CD4-positive, alpha-beta T cell treated with Interleukin-12 subunit alpha and Interleukin-12 subunit beta, for 1 hour (primary cell): Measurements from ENCODE around the gene MAN1C1.
A peak's percentile ranks its signal among the peaks of the same experiment; 100 is the strongest.
"Not testable (repeated sequence)": the region's sequence is repeated elsewhere in the genome, so short reads cannot be mapped to it uniquely, and the experiment has no call there.

Source experiments
- DNase-seq: peaks from one replicate; pipeline ENCODE4 v3.0.0-alpha.2; 2020

MAN1C1 gene

DNA sequence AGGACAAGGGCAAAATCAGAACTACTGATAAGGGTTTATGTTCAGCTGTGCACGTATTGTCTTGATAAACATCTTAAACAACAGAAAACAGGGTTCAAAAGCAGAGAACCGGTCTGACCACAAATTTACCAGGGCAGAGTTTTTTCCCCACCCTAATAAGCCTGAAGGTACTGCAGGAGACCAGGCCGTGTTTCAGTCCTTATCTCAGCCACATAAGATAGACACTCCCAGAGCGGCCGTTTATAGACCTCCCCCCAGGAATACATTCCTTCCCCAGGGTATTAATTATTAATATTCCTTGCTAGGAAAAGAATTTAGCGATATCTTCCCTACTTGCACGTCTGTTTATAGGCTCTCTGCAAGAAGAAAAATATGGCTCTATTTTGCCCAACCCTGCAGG, 19.6 kb downstream of the MAN1C1 start:
- not testable (repeated sequence) for DNase-seq

DNA sequence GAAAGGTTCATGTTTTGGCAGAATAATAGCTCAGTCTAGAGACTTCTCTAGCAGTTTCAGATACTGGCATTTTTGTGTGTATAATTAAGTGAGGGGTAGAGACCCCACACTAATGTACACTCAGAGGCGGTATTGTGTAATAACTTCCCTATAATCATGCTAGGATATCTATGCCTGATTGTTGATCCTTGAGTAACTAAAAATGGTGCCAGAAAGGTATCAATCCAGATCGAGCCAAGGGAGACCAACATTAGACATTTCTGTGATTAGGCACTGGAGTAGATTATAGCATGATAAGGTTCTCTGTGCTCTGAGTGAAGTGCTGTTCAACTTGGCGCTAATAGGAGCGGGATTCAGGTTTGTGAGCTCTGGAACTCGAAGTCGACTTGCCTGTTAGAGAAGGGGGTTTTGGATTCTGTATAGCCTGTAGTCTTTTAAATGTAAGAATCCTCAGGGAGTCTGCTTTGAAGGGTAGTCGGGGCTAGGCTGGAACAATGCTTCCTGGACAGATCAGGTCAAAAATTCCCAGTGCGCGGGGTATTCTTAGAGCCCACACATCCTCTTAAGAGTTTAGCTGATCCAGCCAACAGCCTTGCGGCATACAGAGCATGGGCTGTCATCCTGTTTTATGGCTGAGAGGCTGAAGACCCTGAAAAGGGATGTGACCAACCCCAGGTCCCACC, 24.2 kb downstream of the MAN1C1 start:
- no peak for DNase-seq

DNA sequence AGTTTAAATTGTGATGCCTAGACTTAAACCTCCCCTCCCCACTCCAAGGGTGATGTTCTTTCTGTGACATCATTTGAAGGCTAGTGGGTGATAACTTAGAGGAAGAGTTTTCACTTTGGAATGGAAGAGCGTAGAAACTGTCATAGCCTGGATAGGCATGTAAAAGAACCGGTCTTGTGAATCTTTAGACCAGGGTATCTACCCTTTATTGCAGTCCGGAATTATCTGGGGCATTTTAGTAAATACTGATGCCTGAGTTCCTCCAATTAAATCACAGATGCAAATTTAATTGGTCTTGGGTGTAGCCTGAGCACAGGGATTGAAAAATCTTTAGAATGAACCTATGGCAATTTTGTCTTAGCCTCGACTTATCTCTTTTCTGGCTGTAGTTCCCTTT, 24.7 kb downstream of the MAN1C1 start:
- no peak for DNase-seq

DNA sequence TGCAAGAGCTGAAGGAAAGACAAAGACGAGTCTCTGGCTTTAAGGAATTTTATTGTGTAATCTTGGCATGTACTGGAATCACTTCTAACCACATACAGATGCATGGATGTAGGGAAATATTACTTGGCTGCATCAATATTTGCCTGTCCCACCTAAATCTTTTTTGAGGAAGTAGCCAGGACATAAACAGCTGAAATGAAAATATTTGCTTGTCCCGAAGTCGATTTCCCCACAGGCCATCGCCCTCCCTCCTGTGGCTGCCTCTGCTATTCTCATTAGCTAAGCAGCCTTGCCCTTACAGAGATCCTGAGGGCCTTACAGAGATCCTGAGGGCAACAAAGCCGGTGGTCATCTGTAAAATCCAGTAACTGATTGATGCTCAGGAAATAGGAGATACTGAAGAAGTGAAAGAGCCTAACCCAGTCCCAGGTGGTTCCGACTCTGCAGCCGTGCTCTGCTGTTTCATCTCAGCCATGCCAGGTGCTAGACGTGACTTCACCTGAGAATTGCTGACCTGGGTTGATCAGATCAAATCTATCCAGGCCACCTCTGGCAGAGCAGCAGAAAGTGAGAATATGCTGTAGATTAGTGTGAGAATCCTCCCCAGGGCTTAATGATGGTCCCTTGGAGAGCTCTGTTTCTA, 25.5 kb downstream of the MAN1C1 start:
- DNase-seq: peak; percentile 44

DNA sequence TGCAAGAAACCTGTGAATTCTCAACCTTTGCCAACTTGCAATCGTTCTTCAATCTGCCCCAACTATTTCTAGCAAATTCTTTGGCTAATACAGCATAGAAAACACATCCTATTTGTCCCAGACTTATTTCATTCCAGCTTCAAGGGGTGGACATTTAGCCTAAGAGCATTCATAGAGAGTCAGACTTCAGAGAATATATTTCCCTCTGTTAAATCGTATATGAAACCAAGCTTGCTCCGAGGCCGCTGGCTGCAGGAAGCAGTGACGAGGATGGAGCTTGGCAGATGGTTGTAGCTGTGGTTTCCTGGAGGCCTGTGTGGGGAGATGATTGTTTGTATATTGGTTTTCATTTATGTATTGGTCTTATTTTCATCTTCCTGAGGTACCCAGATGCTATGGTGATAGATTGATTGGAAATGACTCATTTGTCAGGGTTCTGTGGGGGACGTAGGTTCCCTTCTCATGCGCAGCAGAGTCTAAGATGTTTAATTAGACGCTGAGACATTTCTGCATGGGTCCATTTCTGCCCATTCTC, 26.1 kb downstream of the MAN1C1 start:
- peak; percentile 80 for DNase-seq

DNA sequence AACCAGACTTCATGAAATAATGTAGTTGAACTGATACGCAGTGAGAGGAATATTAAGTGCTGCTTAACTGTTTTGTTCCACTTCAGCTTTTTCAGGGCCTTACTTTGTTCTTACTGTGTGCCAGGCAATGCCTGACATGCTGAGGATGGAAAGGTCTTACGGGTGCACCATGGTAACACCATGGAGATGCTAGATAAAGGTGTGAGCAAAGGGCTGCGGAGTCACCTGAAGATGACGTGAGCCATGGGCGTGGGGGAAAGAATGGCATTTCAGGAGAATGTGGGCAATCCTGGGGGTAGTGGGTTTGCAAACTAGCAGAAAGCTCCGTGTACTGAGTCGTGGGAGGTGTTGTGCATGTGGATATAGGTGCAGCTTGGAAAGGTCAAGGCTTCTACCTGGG, 27.3 kb downstream of the MAN1C1 start:
- DNase-seq: no peak

DNA sequence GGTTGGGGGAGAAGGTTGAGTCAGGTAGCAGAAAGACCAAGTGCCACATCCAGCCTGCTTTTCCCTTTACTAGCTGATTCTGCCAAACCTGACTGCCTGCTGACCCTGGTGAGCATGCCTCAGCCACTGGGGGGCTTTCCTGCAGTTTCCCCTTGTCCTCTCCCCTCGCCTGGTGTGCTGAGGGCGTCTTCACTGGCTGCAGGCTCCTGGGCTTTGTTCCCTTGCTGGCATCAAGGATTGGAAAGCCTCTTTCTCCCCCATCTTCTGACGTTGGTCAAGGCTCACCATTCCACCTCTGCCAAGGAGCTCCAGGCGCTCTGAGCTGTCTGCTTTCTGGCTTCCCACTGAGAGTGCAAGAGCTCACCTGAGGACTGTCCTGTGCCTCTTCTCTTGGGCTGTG, 28.4 kb downstream of the MAN1C1 start:
- DNase-seq: no peak

DNA sequence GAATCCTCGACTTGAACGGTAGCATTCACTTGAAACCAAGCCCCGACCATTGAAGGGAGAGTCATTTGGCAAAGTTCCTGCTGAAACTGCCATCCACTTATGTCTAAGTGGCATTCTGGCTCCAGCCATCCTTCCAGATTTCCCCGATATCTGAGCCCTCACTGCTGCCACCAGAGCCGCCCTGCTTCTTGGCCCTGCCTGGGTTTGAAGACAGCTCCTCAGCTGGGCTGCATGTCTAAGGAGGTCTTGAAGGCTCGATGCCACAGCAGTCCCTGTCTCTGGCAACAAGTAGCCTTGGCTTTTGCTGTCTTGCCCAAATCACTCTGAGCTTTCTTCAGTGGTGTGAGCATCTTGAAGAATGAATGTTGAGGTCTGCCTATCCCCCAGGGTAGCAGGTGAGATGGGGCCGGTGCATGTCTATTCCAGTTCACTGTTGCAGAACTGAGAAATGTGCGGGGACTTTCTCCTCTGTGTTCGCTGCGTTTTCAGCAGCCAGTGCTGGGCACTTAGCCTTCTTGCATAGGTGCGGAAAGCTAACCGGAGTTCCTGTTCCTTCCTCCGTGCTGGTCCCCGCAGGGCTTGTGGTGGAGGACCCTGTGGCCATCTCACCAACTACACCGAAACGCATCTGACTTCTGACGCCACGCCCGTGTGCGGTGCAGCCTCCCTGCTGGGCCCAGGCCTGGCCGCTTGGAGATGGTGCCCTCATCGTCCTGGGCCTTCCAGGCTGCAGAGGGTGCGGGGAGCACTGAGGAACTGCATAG, 29.2 kb downstream of the MAN1C1 start:
- DNase-seq: no peak

DNA sequence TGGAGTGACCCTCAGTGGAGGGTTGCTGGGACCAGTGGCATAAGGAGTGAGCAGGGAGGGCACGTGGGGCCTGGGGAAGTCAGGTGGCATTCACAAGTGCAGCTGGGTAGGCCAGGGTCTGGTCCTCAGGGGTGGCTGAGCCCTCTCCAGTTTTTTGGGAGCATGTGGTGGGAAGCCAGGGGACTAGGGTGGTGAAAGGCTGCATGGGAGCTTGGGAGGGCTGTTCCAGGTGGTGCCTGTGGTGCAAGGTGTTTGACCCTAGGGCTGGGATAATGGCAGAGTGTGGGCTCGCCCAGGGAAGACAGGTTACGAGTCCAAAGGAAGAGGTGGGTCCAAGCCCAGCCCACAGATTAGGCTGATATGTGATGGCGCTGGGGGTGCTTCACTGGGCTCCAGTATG, 30.5 kb downstream of the MAN1C1 start:
- DNase-seq: no peak

DNA sequence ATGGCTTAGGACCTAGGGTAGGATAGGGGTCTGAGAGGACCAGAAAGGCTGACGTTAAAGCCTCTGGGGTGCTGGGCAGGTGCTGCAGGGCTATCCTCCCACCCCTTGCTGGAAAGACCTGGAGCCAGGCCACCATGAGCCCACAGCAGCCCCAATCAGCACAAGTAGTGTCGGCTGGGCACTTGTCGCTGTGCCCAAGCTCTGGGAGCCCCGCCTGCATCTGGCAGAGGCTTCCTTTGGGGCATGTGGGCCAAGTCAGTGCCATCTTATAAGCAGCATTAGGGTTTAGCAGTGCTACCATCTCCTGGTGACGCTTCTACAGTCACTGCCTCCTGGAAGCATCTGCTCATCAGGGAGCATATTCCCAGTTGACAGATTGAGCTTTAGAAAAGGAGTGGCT, 31.3 kb downstream of the MAN1C1 start:
- no peak for DNase-seq

DNA sequence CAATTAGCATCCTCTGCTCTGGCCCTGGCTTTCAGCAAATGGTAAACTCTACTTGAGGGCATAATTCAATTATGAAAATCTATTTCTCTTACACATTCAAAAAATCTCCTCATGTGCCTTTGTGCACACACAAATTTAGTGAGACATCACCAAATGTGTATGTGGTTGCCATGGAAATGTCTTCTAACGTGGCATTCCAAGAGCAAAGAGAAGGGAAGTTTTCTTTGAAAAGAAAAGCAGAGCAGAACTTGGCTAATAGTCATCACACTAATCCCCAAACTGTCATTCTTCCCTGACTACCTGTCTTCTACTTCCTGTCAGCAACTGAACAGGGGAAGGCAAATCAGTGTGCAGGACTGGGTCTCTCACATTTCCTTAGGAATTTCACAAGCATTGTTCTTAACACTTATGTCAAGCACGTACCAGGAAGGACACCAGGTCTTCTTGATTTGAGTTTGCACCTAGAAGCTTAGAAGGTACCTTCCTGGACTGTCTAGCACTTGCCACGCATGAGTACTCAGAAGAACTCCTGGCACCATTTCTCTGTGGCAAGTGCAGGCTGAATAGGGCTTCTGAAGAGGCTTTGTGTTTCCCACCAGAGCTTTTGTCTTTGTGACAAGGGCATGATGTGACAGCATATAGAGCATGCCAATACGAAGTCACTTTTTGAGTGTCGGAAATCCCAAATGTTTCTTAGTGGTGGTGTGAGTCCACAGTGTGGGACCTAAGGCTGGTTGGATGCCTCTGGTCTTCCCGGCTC, 32.3 kb downstream of the MAN1C1 start:
- no peak for DNase-seq

DNA sequence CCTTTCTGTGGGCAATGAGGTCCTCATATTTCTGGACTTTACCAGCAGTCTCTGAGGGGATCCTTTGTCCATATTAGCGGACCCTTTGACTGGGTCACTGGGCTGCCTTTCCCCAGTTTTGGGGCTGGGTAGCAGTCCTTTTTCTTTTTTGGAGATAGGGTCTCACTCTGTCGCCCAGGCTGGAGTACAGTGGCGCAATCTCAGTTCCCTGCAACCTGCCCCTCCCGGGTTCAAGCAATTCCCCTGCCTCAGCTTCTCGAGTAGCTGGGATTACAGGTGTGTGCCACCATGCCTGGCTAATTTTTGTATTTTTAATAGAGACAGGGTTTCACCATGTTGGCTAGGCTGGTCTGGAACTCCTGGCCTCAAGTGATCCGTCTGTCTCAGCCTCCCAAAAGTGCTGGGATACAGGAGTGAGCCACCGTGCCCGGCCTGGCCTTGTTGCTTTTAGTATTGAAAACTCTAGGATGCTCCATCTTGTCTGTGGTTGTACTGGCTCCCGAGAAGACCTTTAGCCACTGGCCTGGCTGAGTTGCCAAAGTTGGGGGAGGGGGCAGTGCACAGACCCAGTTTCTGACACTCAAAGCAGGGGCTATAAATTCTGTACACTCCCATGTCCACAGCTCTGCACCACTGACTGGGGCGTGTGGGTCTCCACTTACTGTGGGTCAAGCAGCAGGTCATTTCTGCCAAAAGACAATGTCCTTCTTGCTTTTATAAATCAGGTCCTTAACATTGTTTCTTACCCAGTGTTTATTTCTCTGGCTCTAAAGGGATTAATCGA, 33.1 kb downstream of the MAN1C1 start:
- DNase-seq: no peak

DNA sequence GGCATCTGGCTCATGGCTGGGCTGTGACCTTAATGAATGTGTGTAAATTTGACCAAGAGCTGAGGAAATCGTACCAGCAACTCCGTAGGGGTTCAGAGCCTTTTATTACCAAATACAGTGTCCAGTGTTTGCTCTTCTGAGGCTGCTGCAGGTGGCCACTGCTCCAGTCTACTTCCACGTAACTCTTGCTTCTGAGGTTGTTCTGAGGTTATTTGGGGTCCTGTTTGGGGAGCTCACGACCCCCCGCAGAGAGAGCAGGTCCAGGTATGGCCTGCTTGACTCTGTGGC, 33.6 kb downstream of the MAN1C1 start:
- DNase-seq: no peak

DNA sequence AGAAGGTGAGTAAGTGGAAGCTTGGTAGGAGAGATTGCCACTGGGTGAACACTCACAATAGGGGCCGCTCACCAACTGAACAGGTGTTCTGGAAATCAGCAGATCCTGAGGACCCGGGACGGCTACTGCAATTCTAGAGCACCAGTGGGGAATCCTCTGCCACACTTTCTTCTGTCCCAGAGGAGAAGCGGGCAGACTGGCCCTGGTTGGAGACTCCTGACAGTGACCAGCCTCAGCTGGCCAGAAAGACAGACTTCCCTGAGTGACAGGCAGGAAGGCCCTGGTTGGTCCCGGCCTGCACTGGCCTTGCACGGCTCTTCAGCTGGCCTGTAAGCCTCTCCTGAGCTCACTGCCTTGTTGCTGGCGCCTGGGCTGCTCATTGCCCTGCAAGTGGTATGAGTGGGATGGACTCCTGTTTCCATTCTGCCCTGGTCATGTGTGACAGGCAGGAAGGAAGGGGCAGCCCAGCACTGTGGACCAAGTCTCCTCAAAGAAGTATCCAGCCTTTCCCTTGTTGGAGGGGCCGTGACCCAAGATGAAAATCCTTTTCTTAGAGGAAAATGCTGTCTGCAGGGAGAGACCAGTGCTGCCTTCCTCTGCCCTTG, 34.5 kb downstream of the MAN1C1 start:
- no peak for DNase-seq

DNA sequence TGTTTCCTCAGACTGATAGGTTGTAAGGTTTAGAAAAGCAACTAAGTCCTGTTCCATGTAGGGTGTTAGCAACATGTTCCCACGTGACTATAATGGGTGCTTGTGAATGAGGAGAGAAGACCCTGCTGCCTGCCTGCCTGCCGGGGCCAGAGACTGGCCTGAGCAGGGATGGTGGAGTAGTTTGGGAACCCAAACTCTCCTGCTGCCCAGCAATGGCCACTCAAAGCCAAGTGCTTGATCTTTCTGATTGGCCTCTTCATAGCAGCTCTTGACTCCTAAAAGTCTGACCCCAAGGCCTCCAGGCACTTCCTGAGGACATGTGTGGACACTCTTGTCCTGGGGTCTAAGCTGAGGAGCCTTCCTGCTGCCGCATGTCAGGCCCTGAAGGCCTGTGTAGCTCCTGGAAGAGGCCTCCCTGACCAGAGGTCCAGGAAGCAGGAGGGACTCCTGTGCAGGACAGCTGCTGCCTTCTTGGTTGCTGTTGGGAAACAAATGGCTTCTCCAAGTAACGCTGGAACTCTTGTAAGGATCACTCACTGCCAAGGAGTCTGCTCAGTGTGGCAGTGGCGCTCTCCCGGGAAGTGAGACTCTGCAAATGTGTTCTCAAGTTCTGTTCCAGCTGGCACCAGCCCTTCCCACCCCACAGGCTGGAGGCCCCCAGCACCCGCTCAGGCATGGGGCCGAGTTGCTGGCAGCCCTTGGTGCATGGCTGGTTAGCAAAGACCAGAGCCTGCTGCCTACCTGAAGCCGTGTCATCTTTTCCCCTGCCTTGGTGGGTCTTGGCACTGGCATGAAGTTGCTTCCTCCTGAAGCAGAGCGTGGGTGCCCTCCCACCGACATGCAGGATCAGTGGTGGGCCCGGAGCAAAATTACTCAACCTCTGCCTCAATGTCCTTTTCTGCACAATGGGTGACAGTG, 35.5 kb downstream of the MAN1C1 start:
- DNase-seq: no peak

DNA sequence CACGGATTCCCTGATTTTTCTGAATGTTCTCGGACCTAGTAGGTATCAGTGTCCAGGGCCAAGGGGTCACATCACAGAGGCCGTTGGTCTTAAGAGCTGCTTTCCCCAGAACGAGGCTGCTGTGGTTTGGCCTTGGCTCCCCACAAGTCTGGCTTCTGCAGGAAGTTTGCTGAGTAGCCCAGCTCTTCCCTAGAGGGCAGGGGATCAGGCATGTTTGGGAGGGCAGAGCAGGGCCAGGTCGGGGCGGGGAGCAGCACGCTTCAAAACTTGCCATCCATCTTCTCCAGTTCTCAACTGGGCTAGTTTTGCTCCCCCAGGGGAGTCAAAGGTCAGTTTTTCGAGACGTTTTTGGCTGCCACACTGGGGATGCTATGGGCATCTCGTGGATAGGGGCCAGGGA, 37.0 kb downstream of the MAN1C1 start:
- no peak for DNase-seq

DNA sequence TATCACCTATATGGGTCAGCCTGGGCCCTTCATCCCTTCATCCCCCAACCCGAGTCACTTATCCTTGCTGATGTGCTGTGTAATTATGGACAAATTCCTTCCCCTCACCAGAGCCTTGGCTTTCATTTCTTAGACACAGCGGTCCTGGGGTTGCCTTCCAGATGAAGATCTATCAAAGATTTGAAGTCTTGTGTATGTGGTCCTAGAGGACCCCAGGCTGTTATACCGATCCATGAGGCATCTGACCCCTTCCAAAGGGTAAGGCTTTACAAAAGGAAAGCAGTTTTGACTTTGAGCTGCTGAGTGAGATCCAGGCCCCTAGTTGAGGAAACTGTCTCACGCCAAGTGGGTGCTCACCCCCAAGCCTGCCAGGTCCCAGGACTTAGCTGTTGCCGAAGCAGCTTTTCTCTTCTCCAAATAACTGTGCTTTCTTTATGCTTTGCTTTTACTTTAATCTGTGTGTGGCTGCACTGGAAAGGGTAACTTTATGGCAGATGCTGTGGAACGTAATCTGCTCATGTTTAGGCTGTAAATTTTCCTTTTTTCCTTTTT, 37.6 kb downstream of the MAN1C1 start:
- DNase-seq: no peak

DNA sequence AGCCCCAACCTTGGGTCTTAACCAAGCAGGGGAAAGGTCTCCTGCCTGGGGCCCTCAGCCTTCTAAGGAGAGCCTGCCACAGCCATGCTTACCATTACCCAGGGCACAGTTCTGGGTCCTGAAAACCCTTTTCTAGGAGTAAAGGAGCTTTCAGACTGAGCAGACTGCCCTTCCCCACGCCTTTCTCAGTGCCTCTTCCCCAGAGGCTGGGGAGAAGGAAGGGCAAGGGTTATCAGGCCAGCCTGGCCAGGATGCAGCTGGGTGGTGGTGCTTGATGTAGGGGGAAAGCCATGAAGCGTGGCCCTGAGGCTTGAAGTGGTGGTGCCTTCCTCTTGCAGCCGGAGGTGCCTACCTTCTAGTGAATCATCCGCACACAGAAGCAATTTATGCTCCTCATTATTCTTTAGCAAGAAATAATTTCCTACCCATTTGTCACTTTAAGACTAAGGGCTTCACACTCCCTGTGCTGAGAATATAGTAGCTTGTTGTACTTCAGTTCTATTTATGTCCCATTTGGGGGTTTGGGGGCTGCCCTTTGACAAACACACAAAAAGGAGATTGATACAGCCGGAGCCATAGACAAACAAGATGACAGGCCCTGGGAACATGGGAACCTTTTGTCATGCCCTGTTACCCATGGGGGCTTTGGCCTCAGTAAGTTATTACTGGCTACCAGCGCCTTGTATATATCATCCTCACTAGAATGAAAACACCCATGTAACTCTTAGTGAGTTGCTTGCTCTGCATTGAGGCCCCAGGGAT, 40.7 kb downstream of the MAN1C1 start:
- DNase-seq: no peak

DNA sequence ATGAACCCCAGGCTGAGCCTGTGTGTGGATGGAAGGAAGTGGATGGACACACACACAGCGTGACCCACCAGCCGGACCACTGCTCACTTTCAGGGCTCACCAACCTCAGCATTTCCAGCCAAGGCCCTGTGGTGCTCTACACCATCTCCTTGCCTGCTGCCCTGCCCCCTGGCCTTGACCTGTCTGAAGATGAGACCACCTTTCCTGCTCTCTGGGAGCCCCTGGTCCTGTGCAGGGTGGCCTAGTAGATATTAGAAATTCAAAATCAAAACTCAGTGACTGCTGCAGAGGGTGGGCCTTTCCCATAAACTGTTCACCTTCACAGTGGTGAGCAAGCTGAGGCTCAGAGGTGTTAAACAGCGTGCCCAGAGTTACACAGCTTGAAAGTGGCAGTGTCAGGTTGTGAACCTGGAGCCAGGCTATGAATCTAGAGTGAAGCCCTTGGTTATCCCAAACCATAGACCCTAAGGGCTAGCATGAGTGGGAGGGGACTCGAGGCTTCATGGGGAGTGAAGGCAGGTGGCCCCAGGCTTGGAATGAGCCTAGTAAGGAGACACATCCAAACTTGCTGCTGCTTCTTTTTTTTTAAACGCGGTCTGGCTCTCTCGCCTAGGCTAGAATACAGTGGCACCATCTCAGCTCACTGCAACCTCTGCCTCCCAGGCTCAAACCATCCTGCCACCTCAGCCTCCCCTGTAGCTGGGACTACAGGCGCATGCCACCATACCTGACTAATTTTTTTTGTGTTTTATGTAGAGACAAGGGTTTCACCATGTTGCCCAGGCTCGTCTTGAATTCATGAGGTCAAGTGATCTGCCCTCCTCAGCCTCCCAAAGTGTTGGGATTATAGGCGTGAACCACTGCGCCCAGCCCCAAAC, 41.5 kb downstream of the MAN1C1 start:
- DNase-seq: no peak
